ENCODE results near the gene MFSD6. TPM values are rescaled to one million over a fixed set of nuclear protein-coding genes. Genes with fewer than 3 reads are reported as not detected.

MFSD6 gene
- total RNA-seq, 1 donor from 2014 or later, result 37.4 TPM

- FAIRE-seq (no peak), DNase-seq (ENCODE audit: low read depth) (no peak)
- H3K27me3 ChIP-seq (ENCODE audit: control insufficient read depth, insufficient read depth, low read length), result no peaks in the 10 kb centered on the region
- no peak for TF ChIP-seq CTCF (IDR thresholded peaks at IDR 0.05; ENCODE audit: insufficient read depth, low read length, severe bottlenecking)
- no peak overlapping the region for H3K4me3 ChIP-seq (ENCODE audit: low read depth, low read length)
- peaks cover 3% of the 10 kb centered on the region for H3K36me3 ChIP-seq (ENCODE audit: control insufficient read depth, insufficient read depth, low read length)
Observed at GRCh38 chr2:190362894-190363293, 45.3 kb upstream of the MFSD6 start.

GRCh38 chr2:190365499-190366204 is 42.5 kb upstream of the MFSD6 start:
- TF ChIP-seq CTCF (IDR thresholded peaks at IDR 0.05; ENCODE audit: insufficient read depth, low read length, severe bottlenecking), result no peak
- DNase-seq (ENCODE audit: low read depth) (no peak), FAIRE-seq (no peak)
- no peaks in the 10 kb centered on the region for H3K27me3 ChIP-seq (ENCODE audit: control insufficient read depth, insufficient read depth, low read length)
- H3K36me3 ChIP-seq (ENCODE audit: control insufficient read depth, insufficient read depth, low read length), result peaks cover 3% of the 10 kb centered on the region
- no peak overlapping the region for H3K4me3 ChIP-seq (ENCODE audit: low read depth, low read length)

GRCh38 chr2:190366248-190366753 is 41.9 kb upstream of the MFSD6 start:
- Histone ChIP-seq H3K27me3 (ENCODE audit: control insufficient read depth, insufficient read depth, low read length) (no peaks in the 10 kb centered on the region), H3K36me3 (ENCODE audit: control insufficient read depth, insufficient read depth, low read length) (peaks cover 6% of the 10 kb centered on the region), H3K4me3 (ENCODE audit: low read depth, low read length) (no peak overlapping the region)
- DNase-seq (ENCODE audit: low read depth) (no peak), FAIRE-seq (no peak)
- TF ChIP-seq CTCF (IDR thresholded peaks at IDR 0.05; ENCODE audit: insufficient read depth, low read length, severe bottlenecking), result no peak

- no peak for DNase-seq (ENCODE audit: low read depth)
- Histone ChIP-seq H3K27me3 (ENCODE audit: control insufficient read depth, insufficient read depth, low read length) (no peaks in the 10 kb centered on the region), H3K36me3 (ENCODE audit: control insufficient read depth, insufficient read depth, low read length) (peaks cover 6% of the 10 kb centered on the region), H3K4me3 (ENCODE audit: low read depth, low read length) (no peak overlapping the region)
- FAIRE-seq, result no peak
- no peak for TF ChIP-seq CTCF (IDR thresholded peaks at IDR 0.05; ENCODE audit: insufficient read depth, low read length, severe bottlenecking)
Observed at GRCh38 chr2:190367091-190367490, 41.1 kb upstream of the MFSD6 start.

GRCh38 chr2:190369635-190370034 is 38.5 kb upstream of the MFSD6 start:
- Histone ChIP-seq H3K4me3 (ENCODE audit: low read depth, low read length) (no peak overlapping the region), H3K36me3 (ENCODE audit: control insufficient read depth, insufficient read depth, low read length) (peaks cover 6% of the 10 kb centered on the region)

More at GRCh38 chr2:190369635-190370034, 38.5 kb upstream of the MFSD6 start:
- FAIRE-seq (no peak), DNase-seq (ENCODE audit: low read depth) (no peak)
- no peaks in the 10 kb centered on the region for H3K27me3 ChIP-seq (ENCODE audit: control insufficient read depth, insufficient read depth, low read length)
- TF ChIP-seq CTCF (IDR thresholded peaks at IDR 0.05; ENCODE audit: insufficient read depth, low read length, severe bottlenecking), result no peak
